Heart right ventricle (tissue), 16 donors: Measurements from ENCODE around the gene TAGAP. TPM values are rescaled to one million over a fixed set of nuclear protein-coding genes. Genes with fewer than 3 reads are reported as not detected.

Source experiments
- ATAC-seq, 8 donors: fragments of 200-7000 bp; cut with Tn5 transposase; one replicate each; pipeline ENCODE4 v1.9.1; 2020; ENCODE audit warnings: mild to moderate bottlenecking in 8 of 8, moderate library complexity in 8 of 8, moderate number of reproducible peaks in 1 of 8
- DNase-seq, 2 donors: peaks; one replicate each; pipeline ENCODE4 v3.0.0-alpha.2; 2020
- H3K27ac ChIP-seq, 10 donors: fragments of 200-600 bp; sonication (generic) in 2 of 10; one replicate each; pipeline versions ENCODE4 v1.5.0 to v1.8.0; 2020 to 2022; ENCODE audit warnings: mild to moderate bottlenecking in 3 of 10
- H3K27me3 ChIP-seq, 7 donors: fragments of 200-600 bp; one replicate each; pipeline ENCODE4 v1.8.0; 2021 to 2022; ENCODE audit warnings: mild to moderate bottlenecking in 2 of 7
- H3K36me3 ChIP-seq, 9 donors: fragments of 200-600 bp; sonication (generic) in 1 of 9; one replicate each; pipeline versions ENCODE4 v1.5.0 to v1.8.0; 2020 to 2022; ENCODE audit warnings: mild to moderate bottlenecking in 2 of 9
- H3K4me1 ChIP-seq, 9 donors: fragments of 200-600 bp; sonication (generic) in 1 of 9; one replicate each; pipeline versions ENCODE4 v1.5.0 to v1.8.0; 2020 to 2022; ENCODE audit warnings: mild to moderate bottlenecking in 4 of 9
- H3K4me3 ChIP-seq, 10 donors: fragments of 200-600 bp; sonication (generic) in 2 of 10; one replicate each; pipeline versions ENCODE4 v1.5.0 to v1.8.0; 2020 to 2022; ENCODE audit warnings: mild to moderate bottlenecking in 7 of 10, moderate library complexity in 2 of 10
- H3K9me3 ChIP-seq, 11 donors: fragments of 200-600 bp in 10 of 11; sonication (generic) in 2 of 11; one replicate each; pipeline versions ENCODE4 v1.5.0 to v1.8.0; 2013 to 2022; ENCODE audit warnings: mild to moderate bottlenecking in 2 of 11, control low read depth in 1 of 11, moderate library complexity in 1 of 11
- CTCF ChIP-seq, 9 donors: fragments of 200-600 bp; sonication (generic) in 2 of 9; IDR thresholded peaks; one replicate each; pipeline versions ENCODE4 v1.5.0 to v1.8.0; 2021 to 2022; ENCODE audit warnings: antibody characterized with exemption in 9 of 9, mild to moderate bottlenecking in 5 of 9, moderate library complexity in 1 of 9
- WGBS, 2 donors: extraction: QIAGEN DNeasy Blood & Tissue Kit; methylation state at CpG; one replicate each; pipeline ENCODE4 v1.1.7; 2013; ENCODE audit warnings: inconsistent platforms in 1 of 2; 5-methylcytosine and 5-hydroxymethylcytosine counted together
- intact Hi-C, 10 donors: fragments of 100-400 bp; cut with DNase I; formaldehyde crosslinking; loops; one replicate each; pipeline versions ENCODE4 v1.11.1 to v1.14.2; 2022
- polyA plus RNA-seq, 2 donors: library from polyadenylated mRNA; stranded (reverse); fragments of 200-250 nt; gene quantifications; one replicate each; pipeline ENCODE4 v1.2.3, GENCODE V29; 2013
- total RNA-seq, 10 donors: library from RNA; stranded (reverse); fragmentation: NEBNext Ultra II Directional in 3 of 10; extraction: Animal tissue kit (Norgen Biotek cat#: 25700) in 3 of 10; gene quantifications; one replicate each; pipeline versions ENCODE4 v1.2.1 to v1.2.4, GENCODE V29; 2021 to 2023
- donor health status: Arrhythmogenic right ventricular cardiomyopathy.
- donor health status: ischemic (EF 13 %, LVEDD 7.1; RV severe dilation, severe dysfunction).
- donor health status: healthy with polysubstance abuse.
- donor health status: DM: no; HTN: yes; CAD: no.
- donor health status: DM: no; HTN: no; CAD: no.
- donor health status: ischemic (EF 25% LVEDD 6.9; RV normal size, moderate dysfunction).
- donor health status: ischemic (EF 25% LVEDD 5.7; RV mildly dilated, moderate dysfunction).
- donor health status: healthy.
- donor health status: DM: yes; HTN: yes; CAD: no.
- donor health status: Ischemic cardiomyopathy.
- donor health status: ischemic (EF 35%, LVEDD 5.7; RV mildly dilated, moderate dysfunction).
- donor health status: nonischemic (EF 11% LVEDD 7.7; RV severe dilation, severe dysfunction).
- donor health status: DM: yes; HTN: yes; CAD: no.
- donor health status: PGD.
- donor health status: ischemic (EF 29% LVEDD 5.4; RV normal size, mild dysfunction).
- donor health status: nonischemic (EF 23%, LVEDD 6.1; RV moderate dilation, normal function).

The TAGAP gene
- total and polyA plus RNA-seq, 12 donors, result 0.28 to 6.5 (median 0.80) TPM

DNA sequence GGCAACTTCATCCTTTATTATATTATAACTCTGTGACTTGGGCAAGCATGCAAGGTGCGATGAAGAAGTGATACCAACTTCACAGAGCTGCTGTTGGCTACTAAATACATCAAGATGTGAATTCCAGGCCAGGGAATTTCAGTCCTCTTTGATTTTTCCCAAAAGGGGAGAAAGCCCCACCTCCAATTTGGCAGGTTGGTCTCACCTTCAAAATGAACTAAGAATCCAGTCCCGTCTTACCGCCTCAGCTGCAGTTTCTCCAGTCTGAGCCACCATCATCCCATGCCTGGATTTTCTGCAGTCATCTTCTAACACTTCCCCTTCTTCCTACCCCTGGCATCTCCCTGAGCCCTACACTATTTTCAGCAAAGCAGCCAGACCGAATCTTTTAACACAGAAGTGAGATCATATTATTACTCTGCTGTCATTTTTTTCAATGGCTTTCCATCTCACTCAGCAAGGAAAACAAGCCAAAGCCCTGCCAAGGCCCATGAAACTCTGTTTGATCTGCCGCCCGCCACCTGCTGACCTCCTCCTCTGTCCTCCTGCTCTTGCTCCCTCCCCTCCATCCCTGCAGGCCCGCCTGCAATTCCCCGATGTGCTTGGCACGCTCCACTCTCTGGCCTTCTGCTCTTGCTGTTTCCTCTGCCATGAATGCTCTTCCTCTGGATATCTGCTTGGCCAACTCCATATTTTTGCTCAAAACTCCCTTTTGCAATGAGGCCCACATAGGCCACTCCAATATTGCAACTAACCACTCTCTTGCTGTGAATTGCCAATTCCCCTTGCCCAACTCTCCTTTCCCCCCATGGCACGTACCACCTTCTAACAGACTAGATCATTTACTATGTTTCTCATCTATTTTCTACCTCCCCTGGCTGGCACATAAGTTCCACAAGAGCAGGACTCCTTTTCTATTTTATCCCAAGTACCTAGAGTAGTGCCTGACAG lies 46.0 kb upstream of the TAGAP start:
- intact Hi-C loops, result no loop called here
- no peak for TF ChIP-seq CTCF (IDR thresholded peaks at IDR 0.05)
- DNase-seq (no peak), ATAC-seq (no peak)
- no peak overlapping the region for H3K27ac ChIP-seq
- no peaks in the 10 kb centered on the region for H3K9me3 ChIP-seq
- peaks cover 0 to 6% (median 0%) of the 10 kb centered on the region in 7 donors for H3K27me3 ChIP-seq
- H3K4me3 ChIP-seq, result no peak overlapping the region
- H3K36me3 ChIP-seq, result no peaks in the 10 kb centered on the region
- WGBS, 2 donors, result 68 to 75% methylated on average over 10 of the region's 10 CpGs
- H3K4me1 ChIP-seq, result peaks cover 0 to 8% (median 0%) of the 10 kb centered on the region in 9 donors

DNA sequence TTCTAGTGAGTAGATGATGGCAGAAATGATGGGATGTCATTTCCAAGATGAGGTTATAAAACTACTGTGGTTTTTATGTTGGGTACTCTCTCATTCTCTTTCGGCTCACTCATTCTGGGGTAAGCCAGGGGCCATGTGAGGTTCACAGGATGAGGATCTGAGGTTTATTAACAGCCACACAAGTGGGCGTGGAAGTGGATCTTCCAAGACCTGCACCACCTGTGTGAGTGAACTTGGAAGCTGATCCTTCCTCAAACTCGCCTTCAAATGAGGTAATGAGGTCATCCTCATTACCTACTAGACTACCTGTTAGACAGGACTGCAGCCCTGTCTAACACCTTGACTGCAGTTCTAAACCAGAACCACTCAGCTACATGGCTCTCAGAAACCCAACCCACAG lies 45.1 kb upstream of the TAGAP start:
- DNase-seq, result no peak
- H3K27me3 ChIP-seq, result peaks cover 0 to 6% (median 0%) of the 10 kb centered on the region in 7 donors
- H3K4me3 ChIP-seq, result no peak overlapping the region
- no peak overlapping the region for H3K27ac ChIP-seq
- no peaks in the 10 kb centered on the region for H3K9me3 ChIP-seq
- no peak for ATAC-seq
- 90 to 97% methylated on average over 3 of the region's 3 CpGs for WGBS, 2 donors
- peaks cover 0 to 8% (median 0%) of the 10 kb centered on the region in 9 donors for H3K4me1 ChIP-seq
- intact Hi-C loops, result no loop called here
- TF ChIP-seq CTCF (IDR thresholded peaks at IDR 0.05), result no peak
- H3K36me3 ChIP-seq, result no peaks in the 10 kb centered on the region

DNA sequence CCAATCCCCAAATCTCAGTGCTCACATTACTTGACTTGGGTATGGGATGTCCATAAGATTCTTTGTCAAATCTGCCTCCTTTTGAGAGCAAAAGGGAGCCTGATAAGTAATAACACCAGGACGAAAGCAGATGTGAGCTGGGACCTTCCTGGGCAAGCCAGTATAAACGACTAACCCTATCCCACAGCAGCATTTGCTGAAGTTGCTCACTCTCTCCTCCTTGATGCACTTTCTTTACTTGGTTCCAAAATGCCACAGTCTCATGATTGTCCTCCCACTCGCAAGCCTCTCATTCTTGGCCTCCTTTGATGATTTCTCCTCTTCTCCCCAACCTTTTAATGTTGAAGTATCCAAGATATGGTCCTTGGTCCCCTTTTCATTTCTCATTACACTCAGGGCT lies 44.7 kb upstream of the TAGAP start:
- DNase-seq, result no peak
- Histone ChIP-seq H3K36me3 (no peaks in the 10 kb centered on the region), H3K9me3 (no peaks in the 10 kb centered on the region), H3K27ac (no peak overlapping the region), H3K4me1 (peaks cover 0 to 8% (median 0%) of the 10 kb centered on the region in 9 donors), H3K4me3 (no peak overlapping the region), H3K27me3 (peaks cover 0 to 6% (median 0%) of the 10 kb centered on the region in 7 donors)
- no peak for TF ChIP-seq CTCF (IDR thresholded peaks at IDR 0.05)
- 86 to 87% methylated on average over 3 of the region's 3 CpGs for WGBS, 2 donors
- no peak for ATAC-seq
- intact Hi-C loops, result no loop called here

DNA sequence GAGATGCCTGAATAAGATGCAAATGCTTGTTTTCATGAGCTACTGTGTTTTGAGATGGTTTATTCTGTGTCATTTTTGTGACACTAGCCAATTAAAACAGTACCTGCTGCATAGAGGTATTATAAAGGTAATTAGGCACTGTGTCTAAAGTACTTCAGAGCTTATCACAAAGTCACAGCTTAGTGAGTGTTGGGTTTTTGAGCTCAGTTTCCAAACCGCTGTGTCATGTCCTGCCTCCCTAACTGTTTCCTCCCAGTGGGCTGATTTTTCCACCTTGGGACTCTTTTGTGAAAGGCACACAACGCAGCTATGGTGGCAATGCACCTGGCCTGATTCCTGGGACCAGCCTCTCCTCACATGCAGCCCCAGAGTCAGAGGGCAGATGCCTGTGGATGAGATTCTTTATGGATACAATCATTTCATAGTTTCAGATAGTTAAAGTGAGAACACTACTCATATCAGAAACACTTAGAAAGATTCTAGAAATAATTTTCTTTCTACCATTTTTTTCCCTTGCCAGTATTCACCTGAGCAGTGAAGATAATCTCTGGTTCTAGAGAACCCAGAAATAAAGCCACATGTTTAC lies 41.3 kb upstream of the TAGAP start:
- H3K27me3 ChIP-seq, result peaks cover 0 to 4% (median 0%) of the 10 kb centered on the region in 7 donors
- H3K9me3 ChIP-seq, result no peaks in the 10 kb centered on the region
- H3K4me1 ChIP-seq, result peaks cover 0 to 5% (median 0%) of the 10 kb centered on the region in 9 donors
- ATAC-seq, result no peak
- no peaks in the 10 kb centered on the region for H3K36me3 ChIP-seq
- no peak for TF ChIP-seq CTCF (IDR thresholded peaks at IDR 0.05)
- no peak overlapping the region for H3K4me3 ChIP-seq
- 66 to 77% methylated on average over 2 of the region's 2 CpGs for WGBS, 2 donors
- no peak for DNase-seq
- no peak overlapping the region for H3K27ac ChIP-seq
- intact Hi-C loops, result no loop called here
